Endometrial microvascular endothelial cells (primary cell): ENCODE measurements around the gene PLEK. TPM values are rescaled to one million over a fixed set of nuclear protein-coding genes. Genes with fewer than 3 reads are reported as not detected.
"Not testable (repeated sequence)": the region's sequence is repeated elsewhere in the genome, so short reads cannot be mapped to it uniquely, and the experiment has no call there.

Source experiments
- in situ Hi-C: cut with HindIII; loops from 2 replicates; pipeline ENCODE4 v1.10.0; 2017; ENCODE audit warnings: low sequenced_read_pairs, low pct_unique_long_range_greater_than_20kb; ENCODE audit errors: inconsistent ontology term
- total RNA-seq: library from RNA; depleted of rRNA; stranded (reverse); fragments of >200 nt; gene quantifications from one replicate; pipeline ENCODE4 v1.2.3, GENCODE V29; 2015; ENCODE audit errors: inconsistent ontology term

Gene PLEK
- total RNA-seq, 1 donor from 2014 or later: not detected

GRCh38 chr2:68378779-68379178, 13.7 kb downstream of the PLEK start:
- in situ Hi-C loops: not testable (repeated sequence)

GRCh38 chr2:68379184-68379708, 14.2 kb downstream of the PLEK start:
- in situ Hi-C loops: no loop called here

GRCh38 chr2:68383778-68384177, 18.7 kb downstream of the PLEK start:
- in situ Hi-C loops: no loop called here

- in situ Hi-C loops: no loop called here
Measured at GRCh38 chr2:68384485-68385107, 19.5 kb downstream of the PLEK start.

GRCh38 chr2:68385220-68385906, 20.3 kb downstream of the PLEK start:
- in situ Hi-C loops: no loop called here

- in situ Hi-C loops: no loop called here
Measured at GRCh38 chr2:68385907-68386287, 20.8 kb downstream of the PLEK start.

GRCh38 chr2:68386365-68386764, 21.3 kb downstream of the PLEK start:
- in situ Hi-C loops: no loop called here

- in situ Hi-C loops: no loop called here
Measured at GRCh38 chr2:68387408-68388350, 22.6 kb downstream of the PLEK start.

- in situ Hi-C loops: no loop called here
Measured at GRCh38 chr2:68388358-68388757, 23.3 kb downstream of the PLEK start.

- in situ Hi-C loops: no loop called here
Measured at GRCh38 chr2:68388772-68389171, 23.7 kb downstream of the PLEK start.

- in situ Hi-C loops: no loop called here
Measured at GRCh38 chr2:68390114-68390513, 25.0 kb downstream of the PLEK start.

GRCh38 chr2:68390586-68390985, 25.5 kb downstream of the PLEK start:
- in situ Hi-C loops: no loop called here

- in situ Hi-C loops: no loop called here
Measured at GRCh38 chr2:68391099-68391498, 26.0 kb downstream of the PLEK start.

GRCh38 chr2:68391869-68392268, 26.8 kb downstream of the PLEK start:
- in situ Hi-C loops: no loop called here

- in situ Hi-C loops: no loop called here
Measured at GRCh38 chr2:68396093-68396492, 31.0 kb downstream of the PLEK start.

- in situ Hi-C loops: not testable (repeated sequence)
Measured at GRCh38 chr2:68397704-68398263, 32.7 kb downstream of the PLEK start.

GRCh38 chr2:68403199-68403644, 38.1 kb downstream of the PLEK start:
- in situ Hi-C loops: no loop called here

- in situ Hi-C loops: no loop called here
Measured at GRCh38 chr2:68404164-68404563, 39.1 kb downstream of the PLEK start.
